Measurements from ENCODE around the gene ZNF165. TPM values are rescaled to one million over a fixed set of nuclear protein-coding genes. Genes with fewer than 3 reads are reported as not detected.
A peak's percentile ranks its signal among the peaks of the same experiment; 100 is the strongest.
"Not testable (repeated sequence)": the region's sequence is repeated elsewhere in the genome, so short reads cannot be mapped to it uniquely, and the experiment has no call there.

ZNF165 gene
- total RNA-seq, 2 donors from 2014 or later = 2.9 to 4.3 TPM

- ATAC-seq (no peak), DNase-seq (no peak)
- 93 to 95% methylated on average over 5 of the region's 5 CpGs for WGBS, 2 donors
- intact Hi-C loops (cut with DNase I) = no loop called here
- Histone ChIP-seq H3K27me3 (no peaks in the 10 kb centered on the region), H3K27ac (no peak overlapping the region), H3K4me1 (no peaks in the 10 kb centered on the region), H3K9me3 (peaks cover 0 to 5% (median 0%) of the 10 kb centered on the region in 3 donors), H3K4me3 (no peak overlapping the region), H3K36me3 (replicated peaks in 1 of 2; ENCODE audit: insufficient read depth in 1 of 2, low read depth in 2 of 2) (peaks cover 0 to 28% of the 10 kb centered on the region in 2 donors)
- TF ChIP-seq CTCF (IDR thresholded peaks at IDR 0.05) (no peak), POLR2A (IDR thresholded peaks at IDR 0.05) (no peak)
Observed at GRCh38 chr6:28089054-28089453, 8.7 kb downstream of the ZNF165 start.

GRCh38 chr6:28090917-28091586 is 10.7 kb downstream of the ZNF165 start:
- H3K27ac ChIP-seq = no peak overlapping the region
- H3K9me3 ChIP-seq = peaks cover 0 to 5% (median 0%) of the 10 kb centered on the region in 3 donors
- TF ChIP-seq POLR2A (IDR thresholded peaks at IDR 0.05) (no peak), CTCF (IDR thresholded peaks at IDR 0.05) (no peak)
- WGBS, 2 donors = 41 to 68% methylated on average over 23 to 33 of the region's 33 CpGs
- H3K27me3 ChIP-seq = no peaks in the 10 kb centered on the region
- intact Hi-C loops (cut with DNase I) = no loop called here
- ATAC-seq (no peak), DNase-seq (no peak)
- peaks cover 0 to 21% of the 10 kb centered on the region in 2 donors for H3K36me3 ChIP-seq (replicated peaks in 1 of 2; ENCODE audit: insufficient read depth in 1 of 2, low read depth in 2 of 2)
- H3K4me1 ChIP-seq = no peaks in the 10 kb centered on the region
- H3K4me3 ChIP-seq = no peak overlapping the region

- H3K4me1 ChIP-seq; H3K36me3 ChIP-seq (replicated peaks in 1 of 2; ENCODE audit: insufficient read depth in 1 of 2, low read depth in 2 of 2); H3K27me3 ChIP-seq; H3K4me3 ChIP-seq; H3K9me3 ChIP-seq; intact Hi-C loops (cut with DNase I); ATAC-seq; DNase-seq; H3K27ac ChIP-seq: not testable (repeated sequence)
- WGBS, 2 donors = 69 to 75% methylated on average over 7 of the region's 7 CpGs
Observed at GRCh38 chr6:28102222-28102621, 21.9 kb downstream of the ZNF165 start.

- intact Hi-C loops (cut with DNase I); H3K27ac ChIP-seq; H3K27me3 ChIP-seq; DNase-seq; H3K4me3 ChIP-seq; H3K36me3 ChIP-seq (replicated peaks in 1 of 2; ENCODE audit: insufficient read depth in 1 of 2, low read depth in 2 of 2); H3K9me3 ChIP-seq; H3K4me1 ChIP-seq; ATAC-seq: not testable (repeated sequence)
Observed at GRCh38 chr6:28102699-28103098, 22.3 kb downstream of the ZNF165 start.

- peaks cover 5% of the 10 kb centered on the region for H3K4me1 ChIP-seq
- H3K4me3 ChIP-seq = peak overlapping the region; percentile 55 to 64
- WGBS, 2 donors = 1% methylated on average over 15 to 44 of the region's 54 CpGs
- TF ChIP-seq CTCF (IDR thresholded peaks at IDR 0.05) = peak; percentile 44 to 90 (median 67)
- peak; percentile 69 to 92 (median 86) for TF ChIP-seq POLR2A (IDR thresholded peaks at IDR 0.05)
- no peaks in the 10 kb centered on the region for H3K36me3 ChIP-seq (replicated peaks in 1 of 2; ENCODE audit: insufficient read depth in 1 of 2, low read depth in 2 of 2)
- DNase-seq (peak; percentile 85 to 87 (median 85)), ATAC-seq (peak; percentile 99)
- no peaks in the 10 kb centered on the region for H3K27me3 ChIP-seq
- peak overlapping the region; percentile 83 to 89 (median 86) for H3K27ac ChIP-seq
- no peaks in the 10 kb centered on the region for H3K9me3 ChIP-seq
- intact Hi-C loops (cut with DNase I) = no loop called here
Observed at GRCh38 chr6:28104392-28105244, 24.2 kb downstream of the ZNF165 start.

All from body of pancreas (tissue), 4 donors.